OCI-LY3 (cell line): Measurements from ENCODE around the gene ESYT1.

Experiments used
- EZH2phosphoT487 ChIP-seq: fragments of 200-600 bp; shearing (Covaris generic); IDR thresholded peaks from 2 replicates; pipeline ENCODE4 v1.6.1; 2018; ENCODE audit warnings: antibody characterized with exemption, mixed run types, low read depth
- TF ChIP-seq, protein P1 (sequence below): fragments of 200-600, 300-600 bp; sonication (generic); IDR thresholded peaks from 2 replicates; pipeline ENCODE4 v1.5.1; 2014; ENCODE audit warnings: antibody characterized with exemption, low read length, low read depth

DNA sequence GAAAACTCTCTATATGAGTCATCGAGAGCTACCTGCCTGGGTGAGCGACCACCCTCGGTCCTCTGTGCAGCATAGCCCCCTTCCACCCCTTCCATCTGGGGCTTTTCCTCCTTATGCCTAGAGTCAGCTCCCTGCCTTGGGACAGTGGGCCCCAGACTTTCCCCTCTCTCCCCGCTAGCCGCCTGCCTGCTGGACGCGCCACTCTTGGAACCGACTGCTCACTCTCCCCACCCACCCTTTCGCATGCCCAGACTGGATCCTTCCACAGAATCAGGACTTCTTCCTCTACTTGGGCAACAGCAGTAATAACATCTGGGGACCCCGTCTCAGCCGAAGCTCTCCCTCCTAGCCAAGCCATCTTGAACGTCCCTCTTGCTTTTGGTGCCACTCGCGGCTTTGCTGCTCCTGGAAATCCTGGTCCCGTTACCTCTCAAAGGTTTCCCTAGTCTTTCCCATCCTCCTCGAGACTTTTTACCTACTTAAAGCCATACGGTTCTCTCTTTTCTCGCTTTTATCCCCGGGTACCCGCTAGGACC is 671 bp downstream of the ESYT1 start:
- TF ChIP-seq, protein P1, sequence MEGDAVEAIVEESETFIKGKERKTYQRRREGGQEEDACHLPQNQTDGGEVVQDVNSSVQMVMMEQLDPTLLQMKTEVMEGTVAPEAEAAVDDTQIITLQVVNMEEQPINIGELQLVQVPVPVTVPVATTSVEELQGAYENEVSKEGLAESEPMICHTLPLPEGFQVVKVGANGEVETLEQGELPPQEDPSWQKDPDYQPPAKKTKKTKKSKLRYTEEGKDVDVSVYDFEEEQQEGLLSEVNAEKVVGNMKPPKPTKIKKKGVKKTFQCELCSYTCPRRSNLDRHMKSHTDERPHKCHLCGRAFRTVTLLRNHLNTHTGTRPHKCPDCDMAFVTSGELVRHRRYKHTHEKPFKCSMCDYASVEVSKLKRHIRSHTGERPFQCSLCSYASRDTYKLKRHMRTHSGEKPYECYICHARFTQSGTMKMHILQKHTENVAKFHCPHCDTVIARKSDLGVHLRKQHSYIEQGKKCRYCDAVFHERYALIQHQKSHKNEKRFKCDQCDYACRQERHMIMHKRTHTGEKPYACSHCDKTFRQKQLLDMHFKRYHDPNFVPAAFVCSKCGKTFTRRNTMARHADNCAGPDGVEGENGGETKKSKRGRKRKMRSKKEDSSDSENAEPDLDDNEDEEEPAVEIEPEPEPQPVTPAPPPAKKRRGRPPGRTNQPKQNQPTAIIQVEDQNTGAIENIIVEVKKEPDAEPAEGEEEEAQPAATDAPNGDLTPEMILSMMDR = no peak
- TF ChIP-seq EZH2phosphoT487 = no peak
